HG03354 (cell line): ENCODE results near the gene ZKSCAN5.
"Not testable (repeated sequence)": the region's sequence is repeated elsewhere in the genome, so short reads cannot be mapped to it uniquely, and the experiment has no call there.

Experiments
- ATAC-seq: cut with Tn5 transposase; IDR thresholded peaks from one replicate; pipeline ENCODE4 v1.9.1; 2021; ENCODE audit warnings: mild to moderate bottlenecking; ENCODE audit not compliant: unreplicated experiment, poor library complexity, severe bottlenecking

Gene ZKSCAN5

GRCh38 chr7:99549545-99549944 is 45.1 kb downstream of the ZKSCAN5 start:
- ATAC-seq: not testable (repeated sequence)

DNA sequence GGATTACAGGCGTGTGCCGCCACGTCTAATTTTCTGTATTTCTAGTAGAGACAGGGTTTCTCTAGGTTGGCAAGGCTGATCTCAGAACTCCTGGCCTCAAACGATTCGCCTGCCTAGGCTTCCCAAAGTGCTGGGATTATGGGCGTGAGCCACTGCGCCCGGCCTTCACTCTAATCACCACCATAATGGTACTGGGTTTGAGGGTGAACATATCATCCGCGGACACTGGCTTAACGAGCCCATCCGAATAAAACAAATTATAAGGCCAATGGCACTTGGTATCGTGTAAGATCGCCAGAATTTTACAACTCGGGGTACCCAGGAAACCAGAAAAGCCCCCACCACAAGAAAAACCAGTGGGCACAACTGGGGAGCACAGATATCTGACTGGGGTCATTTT is 46.9 kb downstream of the ZKSCAN5 start:
- peak; percentile 25 for ATAC-seq

DNA sequence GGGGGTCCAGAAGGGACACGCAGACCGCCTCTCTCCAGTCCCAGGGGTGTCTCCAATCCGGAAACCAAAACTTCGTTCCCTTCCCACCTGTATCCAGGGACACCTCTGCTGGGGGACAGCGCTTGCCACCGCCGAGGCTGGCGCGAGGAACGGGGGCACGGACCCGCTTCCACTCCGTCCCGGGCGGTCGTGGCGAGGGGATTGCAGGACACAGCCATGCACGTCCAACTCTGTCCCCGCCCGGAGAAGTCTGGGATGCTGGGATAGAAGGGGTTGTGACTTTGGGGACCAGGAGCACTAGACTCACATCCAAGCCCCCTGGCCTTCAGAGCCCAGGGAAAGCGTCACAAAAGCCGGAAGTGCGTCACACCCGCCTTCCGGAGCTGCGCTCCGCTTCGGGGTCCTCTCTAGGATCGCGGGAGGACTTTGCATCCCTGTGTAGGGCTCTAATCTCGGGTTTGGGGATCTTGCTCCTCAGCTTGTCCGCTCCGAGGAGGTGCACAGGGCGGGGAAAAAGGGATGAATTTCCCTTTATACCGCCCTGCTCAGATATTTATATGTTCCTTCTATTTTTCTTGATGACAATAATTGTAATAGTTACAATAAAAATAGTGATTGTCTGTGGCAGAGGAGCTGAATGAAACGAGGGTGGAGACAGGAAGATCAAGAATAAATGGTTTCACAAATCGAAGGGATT is 47.5 kb downstream of the ZKSCAN5 start, which contains the start of gene FAM200A:
Gene FAM200A, minus strand, starts transcription at position 348 of the 697 bp plus-strand sequence. CDS start 3,707 bp downstream, outside the sequence.
- ATAC-seq: peak; percentile 99

DNA sequence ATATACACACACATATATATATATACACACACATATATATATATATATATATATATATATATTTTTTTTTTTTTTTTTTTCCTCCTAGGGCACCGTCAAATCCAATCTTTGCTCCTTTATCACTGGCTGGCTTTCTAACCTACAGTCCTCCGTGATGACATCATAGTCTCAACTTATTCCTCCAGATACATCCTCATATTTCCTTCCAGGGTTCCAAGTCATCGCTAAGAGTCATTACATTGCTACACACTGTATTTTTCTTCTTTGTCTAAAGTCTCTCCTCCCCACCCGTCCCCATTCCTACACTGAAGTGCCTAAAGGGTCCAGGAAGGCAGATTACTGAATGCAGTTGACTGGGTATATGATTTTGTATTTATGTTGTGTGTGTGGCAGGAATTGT is 48.6 kb downstream of the ZKSCAN5 start:
- no peak for ATAC-seq

DNA sequence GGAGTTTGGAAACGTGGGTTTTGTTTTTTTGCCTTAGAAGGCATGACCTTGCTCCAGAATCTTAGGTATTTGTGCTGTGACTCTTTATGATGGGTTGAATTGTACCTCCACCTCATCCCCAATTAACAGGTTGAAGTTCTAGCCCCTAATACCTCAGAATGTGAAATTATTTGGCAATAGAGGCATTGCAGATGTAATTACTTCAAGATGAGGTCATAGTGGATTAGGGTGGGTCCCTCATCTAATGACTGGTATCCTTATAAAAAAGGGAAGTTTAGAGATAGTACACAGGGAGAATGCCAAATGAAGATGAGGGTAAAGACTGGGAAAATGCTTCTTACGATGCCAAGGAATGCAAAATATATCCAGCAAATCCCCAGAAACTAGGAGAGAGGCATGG is 50.5 kb downstream of the ZKSCAN5 start:
- ATAC-seq: no peak

DNA sequence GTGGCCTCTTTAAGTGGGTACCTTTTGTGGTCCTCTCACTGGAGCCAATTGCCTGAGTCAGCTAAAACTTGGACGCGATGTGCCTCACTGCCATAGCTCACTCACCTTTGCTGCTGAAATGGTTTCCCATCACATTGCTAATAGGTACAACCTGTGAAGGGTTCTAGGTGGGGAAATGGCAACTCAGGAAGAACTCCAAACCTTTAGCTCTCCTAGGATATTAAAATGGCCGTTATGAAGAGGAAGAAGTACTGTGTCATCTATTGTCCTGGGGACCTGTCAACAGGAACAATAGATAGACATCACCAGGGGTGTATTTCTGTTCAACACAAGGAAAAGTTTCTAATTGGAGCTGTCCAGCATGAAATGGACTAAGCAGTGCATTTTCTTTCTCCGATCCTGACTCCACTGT is 52.7 kb downstream of the ZKSCAN5 start:
- ATAC-seq: no peak

GRCh38 chr7:99557940-99558305 is 53.5 kb downstream of the ZKSCAN5 start:
- peak; percentile 65 for ATAC-seq

DNA sequence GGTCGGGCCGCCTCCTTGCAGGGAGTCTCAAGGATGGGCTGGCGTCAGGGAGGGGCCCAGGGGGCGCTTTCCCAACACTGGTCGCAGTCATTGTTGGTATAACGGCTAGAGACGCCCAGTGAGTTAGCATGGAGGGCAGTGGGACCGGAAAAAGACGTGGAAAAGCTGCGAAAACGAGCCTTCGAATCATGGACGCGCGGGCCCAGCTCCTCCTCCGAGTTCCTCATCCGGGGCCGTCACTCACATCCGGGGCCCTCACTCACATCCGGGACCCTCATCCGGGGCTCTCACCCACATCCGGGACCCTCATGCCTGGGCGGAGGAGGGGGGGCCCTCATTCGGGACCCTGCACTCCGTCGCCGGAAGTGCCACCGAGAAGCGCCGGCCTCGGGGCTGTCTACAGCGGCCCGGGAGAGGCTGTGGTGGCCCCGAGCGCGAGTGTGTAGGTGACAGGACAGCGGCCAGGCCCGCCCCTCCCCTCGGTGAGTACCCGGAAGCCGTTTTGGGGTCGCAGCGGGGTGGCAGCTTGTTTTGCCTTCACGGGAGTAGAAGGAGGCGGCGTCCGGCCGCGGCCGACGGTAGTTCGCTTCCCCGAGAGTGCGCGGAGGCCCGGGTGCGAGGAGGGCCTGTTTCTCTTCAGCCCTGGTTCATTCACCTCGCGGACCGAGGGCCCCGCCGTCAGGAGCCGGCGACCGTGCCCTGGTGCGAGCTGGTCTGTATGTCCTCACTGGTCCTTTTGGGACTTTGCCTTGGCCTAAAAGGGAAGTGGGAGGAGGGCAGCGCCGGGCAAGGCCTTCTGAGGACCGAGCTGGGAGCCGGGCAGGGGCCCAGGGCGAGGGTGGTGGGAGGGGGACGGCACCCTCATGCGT is 54.1 kb downstream of the ZKSCAN5 start, which contains the start of gene ZNF655:
Gene ZNF655, plus strand, starts transcription at position 337 of the 869 bp plus-strand sequence. CDS start 1,918 bp downstream, outside the sequence.
- peak; percentile 89 for ATAC-seq

DNA sequence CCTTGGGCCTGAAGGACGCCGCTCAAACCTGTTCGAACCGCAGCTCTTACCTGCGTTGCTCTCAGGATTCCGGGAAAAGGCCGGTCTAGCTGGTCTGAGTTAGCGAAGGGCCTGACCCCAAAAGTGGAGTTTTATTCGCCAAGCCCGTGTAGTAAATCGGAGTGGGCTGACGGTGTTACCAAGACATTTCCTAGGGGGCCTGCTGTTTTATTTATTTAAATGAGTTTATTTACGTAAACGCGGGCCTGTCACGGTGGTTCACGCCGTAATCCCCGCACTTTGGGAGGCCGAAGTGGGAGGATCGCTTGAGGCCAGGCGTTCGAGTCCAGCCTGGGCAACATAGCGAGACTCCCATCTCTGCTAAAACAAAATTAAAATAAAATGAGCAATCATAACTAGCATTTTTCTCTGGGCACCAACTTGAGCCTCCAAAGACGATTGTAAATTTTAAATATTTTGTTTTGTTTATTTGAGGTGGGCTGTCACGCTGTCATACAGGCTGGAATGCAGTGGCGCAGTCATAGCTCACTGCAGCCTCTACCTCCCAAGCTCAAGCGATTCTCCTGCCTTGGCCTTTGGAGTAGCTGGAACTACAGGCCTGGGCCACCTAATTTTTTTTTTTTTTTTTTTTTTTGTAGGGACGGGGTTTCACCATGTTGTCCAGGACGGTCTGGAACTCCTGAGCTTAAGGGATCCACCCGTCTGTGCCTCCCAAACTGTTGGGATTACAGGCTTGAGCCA is 54.9 kb downstream of the ZKSCAN5 start:
- no peak for ATAC-seq

GRCh38 chr7:99560834-99561736 is 56.6 kb downstream of the ZKSCAN5 start:
- ATAC-seq: no peak

DNA sequence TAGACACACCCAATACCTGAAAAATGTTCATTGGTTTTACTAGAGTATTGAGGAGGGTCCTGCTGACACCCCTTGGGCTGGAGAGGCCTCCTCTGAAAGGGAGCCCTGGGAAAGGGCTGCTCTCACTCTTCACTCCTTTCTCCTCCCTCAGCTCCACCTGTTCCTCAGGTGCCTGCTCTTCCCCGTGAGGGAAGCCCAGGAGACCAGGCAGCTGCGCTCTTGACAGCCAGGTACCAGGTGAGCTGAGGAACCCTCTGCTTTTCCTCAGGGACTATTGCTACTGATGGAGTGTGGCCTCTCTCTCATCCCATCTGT is 57.2 kb downstream of the ZKSCAN5 start:
- no peak for ATAC-seq

GRCh38 chr7:99562114-99562784 is 57.8 kb downstream of the ZKSCAN5 start:
- no peak for ATAC-seq

GRCh38 chr7:99562832-99563231 is 58.4 kb downstream of the ZKSCAN5 start:
- no peak for ATAC-seq

- no peak for ATAC-seq
Observed at GRCh38 chr7:99563650-99564049, 59.2 kb downstream of the ZKSCAN5 start.

DNA sequence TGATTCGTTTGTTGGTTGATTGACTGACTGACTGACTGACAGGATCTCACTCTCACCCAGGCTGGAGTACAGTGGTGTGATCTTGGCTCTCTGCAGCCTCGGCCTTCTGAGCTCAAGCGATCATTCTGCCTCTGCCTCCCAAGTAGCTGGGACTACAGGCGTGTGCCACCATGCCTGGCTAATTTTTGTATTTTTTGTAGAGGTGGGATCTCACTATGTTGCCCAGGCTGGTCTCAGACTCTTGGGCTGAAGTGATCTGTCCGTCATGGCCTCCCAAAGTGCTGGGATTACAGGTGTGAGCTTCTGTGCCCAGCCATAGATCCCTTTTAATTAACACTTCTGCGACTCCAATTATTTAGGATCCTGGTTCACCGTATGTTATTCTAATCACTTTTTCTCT is 64.3 kb downstream of the ZKSCAN5 start:
- ATAC-seq: not testable (repeated sequence)

DNA sequence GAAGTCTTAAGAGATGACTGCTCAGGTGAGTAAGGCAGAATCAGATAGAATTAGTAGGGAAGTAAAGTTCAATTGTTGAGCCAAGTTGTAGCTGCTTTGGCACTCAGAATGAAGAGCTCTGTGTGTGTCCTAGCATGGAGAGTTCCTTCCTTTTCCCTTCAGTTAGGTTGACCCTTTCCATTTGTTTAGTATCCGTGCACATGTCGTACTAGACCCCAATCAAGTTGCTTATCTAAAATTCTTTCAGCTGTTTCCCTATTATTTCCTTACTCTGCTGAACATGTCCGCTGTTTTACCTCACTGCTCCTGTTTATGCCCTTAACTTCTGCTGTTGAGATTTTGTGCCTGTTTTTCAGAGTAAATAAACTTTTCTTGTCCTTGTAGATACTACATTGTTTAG is 67.3 kb downstream of the ZKSCAN5 start:
- no peak for ATAC-seq

- no peak for ATAC-seq
Observed at GRCh38 chr7:99573257-99573656, 68.8 kb downstream of the ZKSCAN5 start.

GRCh38 chr7:99576251-99576650 is 71.8 kb downstream of the ZKSCAN5 start:
- ATAC-seq: no peak
